IgD-negative memory B cell (primary cell): ENCODE results near the gene CDC25B. TPM values are rescaled to one million over a fixed set of nuclear protein-coding genes. Genes with fewer than 3 reads are reported as not detected.

Experiments
- H3K27ac Mint-ChIP-seq, 3 donors: one replicate each; pipeline ENCODE4 v1.8.0; 2020 to 2022; ENCODE audit warnings: mild to moderate bottlenecking in 3 of 3, mixed read lengths in 3 of 3, moderate library complexity in 1 of 3
- H3K27me3 Mint-ChIP-seq: one replicate; pipeline ENCODE4 v1.8.0; 2021; ENCODE audit warnings: mixed read lengths
- H3K36me3 Mint-ChIP-seq: one replicate; pipeline ENCODE4 v1.8.0; 2020; ENCODE audit warnings: mild to moderate bottlenecking, mixed read lengths
- H3K4me1 Mint-ChIP-seq, 3 donors: one replicate each; pipeline ENCODE4 v1.8.0; 2020 to 2022; ENCODE audit warnings: mixed read lengths in 3 of 3, mild to moderate bottlenecking in 1 of 3
- H3K4me3 Mint-ChIP-seq, 4 donors: one replicate each; pipeline ENCODE4 v1.8.0; 2020 to 2022; ENCODE audit warnings: mild to moderate bottlenecking in 4 of 4, mixed read lengths in 4 of 4, moderate library complexity in 3 of 4
- H3K9me3 Mint-ChIP-seq, 3 donors: one replicate each; pipeline ENCODE4 v1.8.0; 2020 to 2021; ENCODE audit warnings: mixed read lengths in 3 of 3, mild to moderate bottlenecking in 1 of 3
- polyA plus RNA-seq: library from polyadenylated mRNA; unstranded; fragments of 300-500 nt; fragmentation: Illumina TruSeq; gene quantifications from one replicate; pipeline ENCODE4 v1.2.3, GENCODE V29; 2021

CDC25B gene
- polyA plus RNA-seq, 1 donor from 2014 or later: 20.0 TPM

DNA sequence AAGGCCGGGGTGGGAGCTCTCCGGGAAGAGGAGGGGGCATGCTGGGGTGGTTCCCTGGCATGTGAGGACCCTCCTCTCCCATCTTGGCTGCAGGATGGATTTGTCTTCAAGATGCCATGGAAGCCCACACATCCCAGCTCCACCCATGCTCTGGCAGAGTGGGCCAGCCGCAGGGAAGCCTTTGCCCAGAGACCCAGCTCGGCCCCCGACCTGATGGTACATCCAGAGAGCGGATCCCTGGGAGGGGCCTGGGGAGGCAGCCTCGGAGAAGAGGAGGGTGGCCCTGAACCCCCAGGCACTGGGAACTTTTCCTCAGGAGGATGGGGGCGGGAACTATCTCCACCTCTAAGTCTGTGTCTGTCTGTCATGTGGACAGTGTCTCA, 4.8 kb downstream of the CDC25B start:
- H3K27me3 Mint-ChIP-seq: no peaks in the 10 kb centered on the region
- no peaks in the 10 kb centered on the region for H3K9me3 Mint-ChIP-seq
- H3K4me1 Mint-ChIP-seq: peaks cover 37 to 47% (median 37%) of the 10 kb centered on the region in 3 donors
- peak overlapping the region in 2 of 3 donors; percentile 95 to 98 for H3K27ac Mint-ChIP-seq
- no peak overlapping the region for H3K4me3 Mint-ChIP-seq
- peaks cover 4% of the 10 kb centered on the region for H3K36me3 Mint-ChIP-seq

DNA sequence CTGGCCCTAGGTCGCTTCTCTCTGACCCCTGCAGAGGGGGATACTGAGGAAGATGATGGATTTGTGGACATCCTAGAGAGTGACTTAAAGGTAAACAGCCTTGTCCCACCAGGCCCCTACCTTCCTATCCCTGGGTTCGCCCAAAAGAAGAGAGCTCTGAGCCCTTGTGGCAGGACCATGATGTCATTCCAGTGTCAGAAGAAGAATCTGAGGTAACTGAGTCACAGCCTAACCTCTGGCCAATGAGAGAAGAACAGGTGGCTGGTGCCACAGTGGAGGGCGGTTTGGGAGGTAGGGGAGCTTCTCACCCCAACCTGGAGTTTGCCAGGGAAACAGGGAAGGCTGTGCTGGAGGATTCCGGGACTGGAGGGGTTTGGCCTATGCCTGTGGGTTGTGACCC, 5.2 kb downstream of the CDC25B start:
- no peak overlapping the region for H3K4me3 Mint-ChIP-seq
- H3K27ac Mint-ChIP-seq: peak overlapping the region in 1 of 3 donors; percentile 98
- H3K27me3 Mint-ChIP-seq: no peaks in the 10 kb centered on the region
- H3K4me1 Mint-ChIP-seq: peaks cover 34 to 47% (median 37%) of the 10 kb centered on the region in 3 donors
- peaks cover 4% of the 10 kb centered on the region for H3K36me3 Mint-ChIP-seq
- H3K9me3 Mint-ChIP-seq: no peaks in the 10 kb centered on the region

DNA sequence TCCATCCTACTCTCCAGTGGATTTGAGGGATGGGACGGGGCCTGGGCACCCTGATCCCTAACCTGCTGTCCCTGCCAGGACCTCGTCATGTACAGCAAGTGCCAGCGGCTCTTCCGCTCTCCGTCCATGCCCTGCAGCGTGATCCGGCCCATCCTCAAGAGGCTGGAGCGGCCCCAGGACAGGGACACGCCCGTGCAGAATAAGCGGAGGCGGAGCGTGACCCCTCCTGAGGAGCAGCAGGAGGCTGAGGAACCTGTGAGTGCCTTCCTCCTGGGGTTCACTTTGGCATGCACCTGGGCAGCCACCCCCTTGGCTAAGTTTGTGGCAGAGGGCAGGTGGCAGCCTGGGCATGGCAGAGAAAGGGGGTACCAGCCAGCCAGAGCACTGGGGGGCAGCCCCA, 5.7 kb downstream of the CDC25B start:
- H3K36me3 Mint-ChIP-seq: peaks cover 4% of the 10 kb centered on the region
- no peak overlapping the region for H3K4me3 Mint-ChIP-seq
- H3K9me3 Mint-ChIP-seq: no peaks in the 10 kb centered on the region
- H3K27ac Mint-ChIP-seq: no peak overlapping the region
- no peaks in the 10 kb centered on the region for H3K27me3 Mint-ChIP-seq
- peaks cover 34 to 46% (median 35%) of the 10 kb centered on the region in 3 donors for H3K4me1 Mint-ChIP-seq

DNA sequence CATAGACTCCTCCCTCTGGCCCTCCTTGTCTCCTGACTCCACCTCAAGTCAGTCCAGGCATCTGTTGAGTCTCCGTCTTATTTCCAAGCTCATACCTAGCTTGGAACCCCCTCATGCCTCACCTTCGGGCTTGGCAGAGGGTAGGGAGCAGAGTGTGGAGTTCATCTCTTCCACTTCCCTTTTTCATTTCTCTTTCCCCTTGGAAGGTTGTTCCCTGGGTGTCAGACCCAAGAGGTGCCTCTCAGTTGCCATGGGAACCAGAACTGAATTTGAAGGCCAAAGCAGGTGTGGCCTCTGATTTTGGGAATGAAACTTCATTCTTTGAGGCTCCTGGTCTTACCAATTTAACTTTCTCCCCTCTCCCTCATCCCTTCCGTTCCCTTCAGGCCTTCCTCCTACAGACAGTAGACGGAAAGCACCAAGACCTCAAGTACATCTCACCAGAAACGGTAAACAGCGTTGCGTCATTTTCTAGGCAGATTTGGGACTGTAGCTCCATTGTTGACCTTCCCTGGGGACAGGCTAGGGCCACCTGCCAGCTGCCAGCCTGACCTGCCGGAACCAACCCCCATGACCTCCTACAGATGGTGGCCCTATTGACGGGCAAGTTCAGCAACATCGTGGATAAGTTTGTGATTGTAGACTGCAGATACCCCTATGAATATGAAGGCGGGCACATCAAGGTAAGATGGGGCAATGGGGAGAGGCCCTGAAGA, 6.6 kb downstream of the CDC25B start:
- H3K4me3 Mint-ChIP-seq: peak overlapping the region in 1 of 4 donors; percentile 33
- H3K36me3 Mint-ChIP-seq: peaks cover 4% of the 10 kb centered on the region

DNA sequence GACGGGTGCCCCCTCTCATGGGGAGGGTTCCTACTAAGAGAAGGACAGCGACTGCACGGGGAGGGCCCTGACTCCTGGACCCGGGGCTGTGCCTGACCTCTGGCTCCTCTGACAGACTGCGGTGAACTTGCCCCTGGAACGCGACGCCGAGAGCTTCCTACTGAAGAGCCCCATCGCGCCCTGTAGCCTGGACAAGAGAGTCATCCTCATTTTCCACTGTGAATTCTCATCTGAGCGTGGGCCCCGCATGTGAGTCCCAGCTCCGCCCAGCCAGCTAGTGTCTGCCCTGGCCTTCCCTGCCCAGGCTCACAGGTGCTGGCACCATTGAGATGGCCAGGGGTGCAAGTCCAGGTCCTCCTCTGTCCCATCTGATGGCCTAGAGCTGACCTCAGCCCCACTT, 7.2 kb downstream of the CDC25B start:
- Mint-ChIP-seq H3K9me3 (no peaks in the 10 kb centered on the region), H3K4me3 (peak overlapping the region in 1 of 4 donors; percentile 84), H3K36me3 (peaks cover 4% of the 10 kb centered on the region)

More for the DNA sequence above, 6.6 kb downstream of the CDC25B start:
- Mint-ChIP-seq H3K27me3 (no peaks in the 10 kb centered on the region), H3K27ac (peak overlapping the region; percentile 31 to 85 (median 71)), H3K9me3 (no peaks in the 10 kb centered on the region), H3K4me1 (peaks cover 36 to 39% (median 36%) of the 10 kb centered on the region in 3 donors)

DNA sequence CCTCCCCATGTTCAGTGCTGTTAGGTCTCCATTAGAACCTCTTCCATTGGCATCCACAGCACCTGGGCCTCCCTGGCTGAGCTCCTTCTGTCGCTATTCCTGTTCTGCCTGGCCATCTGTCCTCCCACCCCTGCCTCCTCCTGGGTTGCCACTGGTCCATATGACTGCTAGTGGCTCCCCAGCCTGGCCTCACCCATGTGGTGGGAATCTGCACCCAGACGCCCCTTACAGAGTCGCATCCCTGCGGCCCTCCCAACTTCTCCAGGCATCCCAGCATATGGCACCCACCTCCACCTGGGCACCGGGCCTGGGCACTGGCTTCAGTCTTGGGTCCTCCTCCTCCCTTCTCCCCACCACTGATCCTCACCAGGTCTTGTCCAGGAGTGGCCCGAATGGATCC, 7.7 kb downstream of the CDC25B start:
- H3K27me3 Mint-ChIP-seq: no peaks in the 10 kb centered on the region
- peaks cover 4% of the 10 kb centered on the region for H3K36me3 Mint-ChIP-seq
- no peaks in the 10 kb centered on the region for H3K9me3 Mint-ChIP-seq
- H3K27ac Mint-ChIP-seq: peak overlapping the region in 2 of 3 donors; percentile 55 to 80
- no peak overlapping the region for H3K4me3 Mint-ChIP-seq
- peaks cover 24 to 27% (median 24%) of the 10 kb centered on the region in 3 donors for H3K4me1 Mint-ChIP-seq

More for the DNA sequence above, 7.2 kb downstream of the CDC25B start:
- peak overlapping the region in 2 of 3 donors; percentile 80 to 85 for H3K27ac Mint-ChIP-seq
- peaks cover 30 to 33% (median 30%) of the 10 kb centered on the region in 3 donors for H3K4me1 Mint-ChIP-seq
- H3K27me3 Mint-ChIP-seq: no peaks in the 10 kb centered on the region

DNA sequence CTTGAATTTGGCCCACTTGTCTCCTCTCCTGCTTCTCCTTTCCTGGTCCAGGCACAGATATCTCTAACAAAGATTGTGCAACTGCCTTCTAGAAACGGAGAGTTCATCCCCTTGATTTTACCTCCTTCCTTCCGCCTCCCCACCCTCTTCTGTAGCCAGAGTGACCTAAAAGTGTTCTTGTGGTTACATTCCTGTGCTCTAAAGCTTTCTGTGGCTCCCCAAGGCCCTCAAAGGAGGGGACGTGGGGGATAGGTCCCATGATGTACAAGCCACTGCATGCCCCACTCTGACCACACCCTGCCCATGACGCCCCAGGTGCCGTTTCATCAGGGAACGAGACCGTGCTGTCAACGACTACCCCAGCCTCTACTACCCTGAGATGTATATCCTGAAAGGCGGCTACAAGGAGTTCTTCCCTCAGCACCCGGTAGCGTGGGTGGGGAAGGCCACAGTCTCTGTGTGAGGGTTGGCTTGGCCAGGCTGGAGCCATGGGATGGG, 8.2 kb downstream of the CDC25B start:
- no peaks in the 10 kb centered on the region for H3K9me3 Mint-ChIP-seq
- peaks cover 4% of the 10 kb centered on the region for H3K36me3 Mint-ChIP-seq
- no peak overlapping the region for H3K27ac Mint-ChIP-seq
- no peaks in the 10 kb centered on the region for H3K27me3 Mint-ChIP-seq
- H3K4me1 Mint-ChIP-seq: peaks cover 20 to 23% (median 21%) of the 10 kb centered on the region in 3 donors
- H3K4me3 Mint-ChIP-seq: no peak overlapping the region

DNA sequence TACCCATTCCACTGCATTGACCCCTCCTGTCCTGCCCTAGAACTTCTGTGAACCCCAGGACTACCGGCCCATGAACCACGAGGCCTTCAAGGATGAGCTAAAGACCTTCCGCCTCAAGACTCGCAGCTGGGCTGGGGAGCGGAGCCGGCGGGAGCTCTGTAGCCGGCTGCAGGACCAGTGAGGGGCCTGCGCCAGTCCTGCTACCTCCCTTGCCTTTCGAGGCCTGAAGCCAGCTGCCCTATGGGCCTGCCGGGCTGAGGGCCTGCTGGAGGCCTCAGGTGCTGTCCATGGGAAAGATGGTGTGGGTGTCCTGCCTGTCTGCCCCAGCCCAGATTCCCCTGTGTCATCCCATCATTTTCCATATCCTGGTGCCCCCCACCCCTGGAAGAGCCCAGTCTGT, 8.7 kb downstream of the CDC25B start:
- H3K4me3 Mint-ChIP-seq: no peak overlapping the region
- H3K27ac Mint-ChIP-seq: peak overlapping the region in 1 of 3 donors; percentile 45
- H3K27me3 Mint-ChIP-seq: no peaks in the 10 kb centered on the region
- peaks cover 4% of the 10 kb centered on the region for H3K36me3 Mint-ChIP-seq
- H3K9me3 Mint-ChIP-seq: no peaks in the 10 kb centered on the region
- peaks cover 15 to 18% (median 17%) of the 10 kb centered on the region in 3 donors for H3K4me1 Mint-ChIP-seq

DNA sequence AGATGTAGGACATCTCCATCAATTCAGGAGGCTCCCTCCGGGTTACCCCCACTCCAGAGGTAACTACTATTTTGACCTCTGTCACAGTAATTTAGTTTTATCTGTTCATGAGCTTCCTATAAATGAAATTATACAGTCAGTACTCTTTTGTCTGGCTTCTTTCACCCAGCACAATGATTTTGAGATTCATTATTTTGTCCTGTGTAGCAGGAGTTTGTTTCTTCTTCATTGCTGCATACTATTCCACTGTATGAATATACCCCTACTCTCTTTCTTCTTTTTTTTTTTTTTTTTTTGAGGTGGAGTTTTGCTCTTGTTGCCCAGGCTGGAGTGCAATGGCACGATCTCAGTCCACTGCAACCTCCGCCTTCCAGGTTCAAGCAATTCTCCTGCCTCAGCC, 12.4 kb downstream of the CDC25B start:
- H3K9me3 Mint-ChIP-seq: no peaks in the 10 kb centered on the region
- no peak overlapping the region for H3K27ac Mint-ChIP-seq
- no peaks in the 10 kb centered on the region for H3K27me3 Mint-ChIP-seq
- H3K4me3 Mint-ChIP-seq: no peak overlapping the region
- H3K36me3 Mint-ChIP-seq: peaks cover 2% of the 10 kb centered on the region
- peaks cover 11 to 16% (median 14%) of the 10 kb centered on the region in 3 donors for H3K4me1 Mint-ChIP-seq

DNA sequence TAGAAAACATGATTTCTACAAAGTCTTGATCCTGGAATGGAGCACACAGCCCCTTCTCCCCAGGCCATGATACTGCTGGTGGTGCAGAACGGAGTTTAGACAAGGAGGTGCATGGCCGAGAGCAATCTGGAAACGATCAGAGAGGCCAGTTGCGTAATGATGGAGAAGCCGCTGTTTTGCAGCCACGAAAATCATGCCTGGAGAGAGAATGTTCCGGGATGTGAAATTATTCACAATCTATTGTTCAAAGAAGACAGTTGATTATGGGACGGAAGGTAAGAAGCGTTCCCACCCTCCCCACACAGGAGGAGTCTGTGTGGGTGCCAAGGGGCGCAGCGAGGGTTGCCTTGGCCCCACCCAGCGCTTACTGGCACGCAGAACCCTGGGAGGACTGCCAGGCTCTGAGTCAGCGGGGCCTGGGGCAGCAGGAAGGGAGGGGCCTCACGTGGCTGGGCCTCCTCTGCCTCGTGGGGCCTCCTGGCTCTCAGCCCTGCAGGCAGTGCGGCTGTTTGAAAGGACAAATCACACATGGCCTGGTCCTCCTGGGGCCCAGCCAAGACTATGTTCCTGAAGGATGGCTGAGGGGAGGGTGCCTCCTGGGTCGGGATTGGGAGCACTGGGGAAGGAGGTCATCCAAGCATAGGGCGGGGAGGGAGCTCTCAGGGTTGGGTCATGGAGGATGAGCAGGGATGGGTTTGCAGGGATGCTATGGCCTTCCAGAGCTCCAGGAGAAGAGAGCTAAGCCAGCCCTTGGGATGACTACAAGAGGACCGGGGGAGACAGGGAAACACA, 15.6 kb downstream of the CDC25B start:
- Mint-ChIP-seq H3K4me1 (peaks cover 12 to 17% (median 14%) of the 10 kb centered on the region in 3 donors), H3K36me3 (no peaks in the 10 kb centered on the region), H3K27me3 (no peaks in the 10 kb centered on the region), H3K4me3 (peak overlapping the region; percentile 24 to 87 (median 71)), H3K27ac (peak overlapping the region; percentile 65 to 75 (median 72)), H3K9me3 (no peaks in the 10 kb centered on the region)

DNA sequence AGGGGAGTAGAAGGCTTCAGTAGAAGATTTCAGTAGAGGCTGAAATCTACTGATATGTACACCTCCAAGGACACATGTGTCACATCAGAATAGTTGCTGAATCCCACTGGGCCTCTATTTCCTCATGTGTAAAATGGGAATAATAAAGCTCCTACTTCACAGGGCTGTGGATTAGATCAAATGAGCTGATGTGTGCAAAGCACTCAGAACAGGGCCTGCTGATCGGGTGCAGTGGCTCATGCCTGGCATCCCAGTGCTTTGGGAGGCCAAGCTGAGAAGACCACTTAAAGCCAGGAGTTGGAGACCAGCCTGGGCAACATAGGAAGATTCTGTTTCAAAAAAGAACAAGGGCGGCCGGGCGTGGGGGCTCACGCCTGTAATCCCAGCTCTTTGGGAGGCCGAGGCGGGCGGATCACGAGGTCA, 16.2 kb downstream of the CDC25B start:
- peak overlapping the region in 2 of 3 donors; percentile 65 to 75 for H3K27ac Mint-ChIP-seq
- H3K36me3 Mint-ChIP-seq: no peaks in the 10 kb centered on the region
- no peaks in the 10 kb centered on the region for H3K27me3 Mint-ChIP-seq
- H3K9me3 Mint-ChIP-seq: no peaks in the 10 kb centered on the region
- H3K4me1 Mint-ChIP-seq: peaks cover 10 to 14% (median 12%) of the 10 kb centered on the region in 3 donors
- H3K4me3 Mint-ChIP-seq: peak overlapping the region in 3 of 4 donors; percentile 24 to 45 (median 33)

DNA sequence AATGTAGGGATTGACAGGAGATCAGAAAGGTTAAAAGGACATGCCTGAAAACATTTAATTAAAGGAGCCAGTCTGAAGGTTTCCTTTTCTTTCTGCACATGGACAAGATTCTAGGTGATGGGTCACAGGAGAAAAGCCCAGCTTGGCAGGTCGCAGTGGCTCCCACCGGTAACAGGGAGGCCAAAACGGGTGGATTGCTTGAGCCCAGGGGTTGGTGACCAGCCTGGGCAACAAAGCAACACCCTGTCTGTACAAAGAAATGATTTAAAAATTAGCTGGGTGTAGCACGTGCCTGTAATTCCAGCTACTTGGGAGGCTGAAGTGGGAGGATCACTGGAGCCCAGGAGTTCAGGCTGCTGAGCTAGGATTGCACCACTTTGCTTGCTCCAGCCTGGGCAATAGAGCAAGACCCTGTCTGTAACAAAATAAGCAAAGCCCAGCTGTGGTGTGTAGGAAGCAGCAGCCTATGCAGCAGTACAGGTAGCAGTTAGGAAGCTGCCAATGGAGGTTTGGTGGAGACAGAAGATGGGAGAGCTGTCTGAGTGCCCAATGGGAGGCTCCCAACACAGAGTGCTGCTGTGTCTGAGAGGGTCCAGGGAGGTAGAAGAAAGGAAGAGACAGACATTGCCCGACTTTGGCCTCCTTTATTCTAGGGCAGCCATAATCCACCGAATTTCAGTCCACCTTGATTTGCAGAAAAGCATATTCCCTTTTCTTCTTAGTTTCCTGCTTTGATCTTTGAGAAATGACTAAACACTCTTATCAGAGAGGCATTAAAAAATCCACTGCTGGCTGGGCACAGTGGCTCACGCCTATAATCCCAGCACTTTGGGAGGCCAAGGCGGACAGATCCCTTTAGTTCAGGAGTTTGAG, 17.1 kb downstream of the CDC25B start:
- peaks cover 10 to 14% (median 10%) of the 10 kb centered on the region in 3 donors for H3K4me1 Mint-ChIP-seq
- no peaks in the 10 kb centered on the region for H3K36me3 Mint-ChIP-seq
- H3K9me3 Mint-ChIP-seq: no peaks in the 10 kb centered on the region
- H3K27me3 Mint-ChIP-seq: no peaks in the 10 kb centered on the region
- peak overlapping the region; percentile 27 to 51 (median 39) for H3K27ac Mint-ChIP-seq
- H3K4me3 Mint-ChIP-seq: no peak overlapping the region

DNA sequence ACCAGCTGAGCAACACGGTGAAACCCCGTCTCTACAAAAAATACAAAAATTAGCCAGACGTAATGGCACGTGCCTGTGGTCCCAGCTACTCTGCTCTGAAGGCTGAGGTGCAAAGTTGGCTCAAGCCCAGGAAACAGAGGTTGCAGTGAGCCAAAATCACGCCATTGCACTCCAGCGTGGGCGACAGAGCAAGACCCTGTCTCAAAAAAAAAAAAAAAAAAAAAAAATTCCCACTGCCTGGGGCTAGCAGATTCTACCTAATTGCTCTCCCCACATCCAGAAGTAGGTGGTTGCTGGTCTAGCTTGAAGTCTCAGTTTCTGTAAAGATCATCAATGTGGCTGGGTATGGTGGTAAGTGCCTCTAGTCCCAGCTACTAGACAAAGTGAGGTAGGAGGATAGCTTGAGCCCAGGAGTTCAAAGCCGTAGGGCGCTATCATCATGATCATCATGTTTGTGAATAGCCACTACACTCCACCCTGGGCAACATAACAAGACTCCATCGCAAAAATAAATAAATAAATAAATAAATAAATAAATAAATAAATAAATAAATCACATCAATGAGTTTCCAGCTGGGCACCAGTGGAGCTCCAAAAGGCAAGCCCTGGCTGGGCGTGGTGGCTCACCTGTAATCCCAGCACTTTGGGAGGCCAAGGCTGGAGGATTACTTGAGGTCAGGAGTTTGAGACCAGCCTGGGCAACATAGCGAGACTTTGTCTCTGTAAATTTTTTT, 17.9 kb downstream of the CDC25B start:
- H3K4me1 Mint-ChIP-seq: peaks cover 10 to 14% (median 10%) of the 10 kb centered on the region in 3 donors
- no peaks in the 10 kb centered on the region for H3K36me3 Mint-ChIP-seq
- peak overlapping the region in 1 of 3 donors; percentile 27 for H3K27ac Mint-ChIP-seq
- no peaks in the 10 kb centered on the region for H3K27me3 Mint-ChIP-seq
- H3K4me3 Mint-ChIP-seq: no peak overlapping the region
- H3K9me3 Mint-ChIP-seq: no peaks in the 10 kb centered on the region
